Naive thymus-derived CD4-positive, alpha-beta T cell (primary cell): ENCODE measurements around the gene EID3. TPM values are rescaled to one million over a fixed set of nuclear protein-coding genes. Genes with fewer than 3 reads are reported as not detected.
"Not testable (repeated sequence)": the region's sequence is repeated elsewhere in the genome, so short reads cannot be mapped to it uniquely, and the experiment has no call there.

Experiments used
- ATAC-seq: fragments of 150-1000 bp; cut with Tn5 transposase; 2 replicates; pipeline ENCODE4 v1.10.0; 2021; ENCODE audit warnings: mild to moderate bottlenecking, moderate library complexity
- CTCF ChIA-PET: fragments of 350-600 bp; sonication (Branson Sonifier 250); formaldehyde crosslinking; loops from one replicate; lab custom pipeline; 2021; ENCODE audit warnings: antibody characterized with exemption; lab: Charles Lee
- POLR2A ChIA-PET: fragments of 350-600 bp; sonication (Branson Sonifier 250); formaldehyde crosslinking; loops from one replicate; lab custom pipeline; 2021; ENCODE audit warnings: antibody characterized with exemption, inconsistent platforms; lab: Charles Lee
- DNase-seq, 9 donors: peaks; one replicate each; pipeline versions ENCODE4 v3.0.0 to v3.0.0-alpha.2; 2020 to 2022; ENCODE audit warnings: mixed read lengths in 1 of 9
- H3K27ac ChIP-seq: one replicate; pipeline ENCODE4 v1.7.0; 2013; ENCODE audit warnings: mild to moderate bottlenecking, low read depth, low read length, moderate library complexity
- H3K27me3 ChIP-seq, 2 donors: one replicate each; pipeline ENCODE4 v1.7.0; 2013; ENCODE audit warnings: low read length in 2 of 2, mild to moderate bottlenecking in 2 of 2, moderate library complexity in 2 of 2; ENCODE audit not compliant: control insufficient read depth in 2 of 2, insufficient read depth in 2 of 2
- H3K36me3 ChIP-seq, 3 experiments: 1 replicate in 2 of 3; 2 replicates in 1 of 3; pipeline ENCODE4 v1.7.0; 2013; ENCODE audit warnings: low read length in 3 of 3, mild to moderate bottlenecking in 3 of 3, moderate library complexity in 1 of 3; ENCODE audit not compliant: insufficient read depth in 3 of 3, control insufficient read depth in 2 of 3
- H3K4me1 ChIP-seq, 2 donors: one replicate each; pipeline ENCODE4 v1.7.0; 2013; ENCODE audit warnings: low read length in 2 of 2, mild to moderate bottlenecking in 2 of 2, moderate library complexity in 1 of 2; ENCODE audit not compliant: control insufficient read depth in 2 of 2, insufficient read depth in 2 of 2
- H3K4me3 ChIP-seq: 2 replicates; pipeline ENCODE4 v1.7.0; 2013; ENCODE audit warnings: mild to moderate bottlenecking, low read length
- H3K9me3 ChIP-seq, 3 experiments: 1 replicate in 2 of 3; 2 replicates in 1 of 3; pipeline ENCODE4 v1.7.0; 2013; ENCODE audit warnings: low read length in 3 of 3; ENCODE audit not compliant: control insufficient read depth in 2 of 3
- H3K27ac Mint-ChIP-seq, 9 donors: one replicate each; pipeline ENCODE4 v1.8.0; 2020 to 2022; ENCODE audit warnings: mixed read lengths in 9 of 9, mild to moderate bottlenecking in 8 of 9, moderate library complexity in 5 of 9, inconsistent platforms in 2 of 9
- H3K27me3 Mint-ChIP-seq, 5 donors: one replicate each; pipeline ENCODE4 v1.8.0; 2021 to 2022; ENCODE audit warnings: mixed read lengths in 5 of 5, mild to moderate bottlenecking in 1 of 5
- H3K36me3 Mint-ChIP-seq, 5 donors: one replicate each; pipeline ENCODE4 v1.8.0; 2020 to 2022; ENCODE audit warnings: mixed read lengths in 5 of 5, mild to moderate bottlenecking in 3 of 5, inconsistent platforms in 1 of 5
- H3K4me1 Mint-ChIP-seq, 7 donors: one replicate each; pipeline ENCODE4 v1.8.0; 2020 to 2022; ENCODE audit warnings: mixed read lengths in 7 of 7, mild to moderate bottlenecking in 3 of 7, inconsistent platforms in 1 of 7
- H3K4me3 Mint-ChIP-seq, 10 donors: one replicate each; pipeline ENCODE4 v1.8.0; 2020 to 2022; ENCODE audit warnings: mild to moderate bottlenecking in 10 of 10, mixed read lengths in 10 of 10, moderate library complexity in 6 of 10, inconsistent platforms in 2 of 10
- H3K9me3 Mint-ChIP-seq, 11 donors: one replicate each; pipeline ENCODE4 v1.8.0; 2020 to 2022; ENCODE audit warnings: mixed read lengths in 11 of 11, mild to moderate bottlenecking in 4 of 11, inconsistent platforms in 1 of 11, moderate library complexity in 1 of 11
- intact Hi-C, 2 donors: fragments of 100-400 bp; cut with micrococcal nuclease; formaldehyde crosslinking; loops; one replicate each; pipeline ENCODE4 v1.15.1; 2023
- polyA plus RNA-seq, 2 donors: library from polyadenylated mRNA; unstranded; fragments of 300-500 nt; fragmentation: Illumina TruSeq; gene quantifications; one replicate each; pipeline ENCODE4 v1.2.3, GENCODE V29; 2021
- total RNA-seq, 6 experiments: library from RNA in 5 of 6; stranded (reverse) in 5 of 6; gene quantifications; 1 replicate in 5 of 6; 2 replicates in 1 of 6; pipeline ENCODE4 v1.2.3 and lab custom pipeline; 2021 to 2026

The EID3 gene
- total and polyA plus RNA-seq, 7 experiments from 2014 or later, result 8.2 to 16.3 (median 11.4) TPM

- no peak for DNase-seq
- POLR2A ChIA-PET, result no interaction called here
- Histone ChIP-seq H3K27me3 (no peaks in the 10 kb centered on the region), H3K27ac (no peak overlapping the region), H3K9me3 (no peaks in the 10 kb centered on the region), H3K4me1 (no peaks in the 10 kb centered on the region), H3K4me3 (no peak overlapping the region), H3K36me3 (peaks cover 6 to 33% (median 12%) of the 10 kb centered on the region in 3 experiments)
- no peaks in the 10 kb centered on the region for H3K9me3 Mint-ChIP-seq
- H3K27me3 Mint-ChIP-seq, result no peaks in the 10 kb centered on the region
- H3K4me1 Mint-ChIP-seq, result no peaks in the 10 kb centered on the region
- H3K27ac Mint-ChIP-seq, result no peak overlapping the region
- H3K4me3 Mint-ChIP-seq, result no peak overlapping the region
- intact Hi-C loops, result no loop called here
- ATAC-seq, result no peak
- CTCF ChIA-PET, result no interaction called here
- H3K36me3 Mint-ChIP-seq, result peaks cover 0 to 39% (median 20%) of the 10 kb centered on the region in 5 donors
These were observed 25.3 kb downstream of the EID3 start for GRCh38 chr12:104328790-104329189.

GRCh38 chr12:104329707-104330532 lies 26.4 kb downstream of the EID3 start:
- CTCF ChIA-PET, result no interaction called here
- ATAC-seq, result no peak
- H3K36me3 ChIP-seq, result peaks cover 6 to 29% (median 12%) of the 10 kb centered on the region in 3 experiments

GRCh38 chr12:104331376-104331775 lies 27.8 kb downstream of the EID3 start:
- DNase-seq (no peak), ATAC-seq (no peak)
- H3K4me1 Mint-ChIP-seq, result no peaks in the 10 kb centered on the region
- peaks cover 6 to 16% (median 8%) of the 10 kb centered on the region in 3 experiments for H3K36me3 ChIP-seq
- no peaks in the 10 kb centered on the region for H3K27me3 Mint-ChIP-seq
- H3K9me3 ChIP-seq, result no peaks in the 10 kb centered on the region
- H3K4me1 ChIP-seq, result no peaks in the 10 kb centered on the region
- H3K27ac ChIP-seq, result no peak overlapping the region
- no peak overlapping the region for H3K4me3 ChIP-seq
- POLR2A ChIA-PET, result no interaction called here
- intact Hi-C loops, result no loop called here
- H3K27ac Mint-ChIP-seq, result no peak overlapping the region
- H3K36me3 Mint-ChIP-seq, result peaks cover 0 to 29% (median 15%) of the 10 kb centered on the region in 5 donors
- H3K9me3 Mint-ChIP-seq, result no peaks in the 10 kb centered on the region
- H3K27me3 ChIP-seq, result no peaks in the 10 kb centered on the region
- H3K4me3 Mint-ChIP-seq, result no peak overlapping the region
- CTCF ChIA-PET, result no interaction called here

More at GRCh38 chr12:104329707-104330532, 26.4 kb downstream of the EID3 start:
- POLR2A ChIA-PET, result no interaction called here
- Histone ChIP-seq H3K4me3 (no peak overlapping the region), H3K27me3 (no peaks in the 10 kb centered on the region), H3K27ac (no peak overlapping the region), H3K4me1 (no peaks in the 10 kb centered on the region), H3K9me3 (no peaks in the 10 kb centered on the region)
- Mint-ChIP-seq H3K27ac (no peak overlapping the region), H3K27me3 (no peaks in the 10 kb centered on the region), H3K4me3 (no peak overlapping the region), H3K36me3 (peaks cover 0 to 36% (median 18%) of the 10 kb centered on the region in 5 donors), H3K4me1 (no peaks in the 10 kb centered on the region), H3K9me3 (no peaks in the 10 kb centered on the region)
- intact Hi-C loops, result no loop called here
- DNase-seq, result no peak

GRCh38 chr12:104332273-104332672 lies 28.7 kb downstream of the EID3 start:
- H3K4me3 Mint-ChIP-seq, DNase-seq, H3K27me3 Mint-ChIP-seq, H3K4me1 Mint-ChIP-seq, H3K9me3 ChIP-seq, H3K9me3 Mint-ChIP-seq, intact Hi-C loops, ATAC-seq, H3K27ac ChIP-seq, POLR2A ChIA-PET, H3K4me3 ChIP-seq, CTCF ChIA-PET, H3K27ac Mint-ChIP-seq, H3K27me3 ChIP-seq, H3K4me1 ChIP-seq: not testable (repeated sequence)
- peaks cover 0 to 24% (median 15%) of the 10 kb centered on the region in 5 donors for H3K36me3 Mint-ChIP-seq
- H3K36me3 ChIP-seq, result peaks cover 0 to 14% (median 8%) of the 10 kb centered on the region in 3 experiments

- Mint-ChIP-seq H3K27me3 (no peaks in the 10 kb centered on the region), H3K36me3 (peaks cover 0 to 22% (median 12%) of the 10 kb centered on the region in 5 donors), H3K4me1 (no peaks in the 10 kb centered on the region), H3K4me3 (no peak overlapping the region), H3K9me3 (no peaks in the 10 kb centered on the region), H3K27ac (no peak overlapping the region)
- intact Hi-C loops, result no loop called here
- Histone ChIP-seq H3K9me3 (no peaks in the 10 kb centered on the region), H3K27ac (no peak overlapping the region), H3K4me1 (no peaks in the 10 kb centered on the region), H3K27me3 (no peaks in the 10 kb centered on the region), H3K36me3 (peaks cover 0 to 13% (median 5%) of the 10 kb centered on the region in 3 experiments), H3K4me3 (no peak overlapping the region)
- ATAC-seq (no peak), DNase-seq (no peak)
- ChIA-PET CTCF (interaction anchor here (0.6 kb wide), 2 partner anchors 16 to 36 kb away, joined by 3 read pairs; no protein-coding TSS in a partner anchor), POLR2A (interaction anchor here (0.8 kb wide), 1 partner anchor 16 kb away, joined by 3 read pairs; no protein-coding TSS in a partner anchor)
These were observed 30.2 kb downstream of the EID3 start for GRCh38 chr12:104333692-104334255.

- intact Hi-C loops, result no loop called here
- ChIA-PET POLR2A (no interaction called here), CTCF (no interaction called here)
- no peak overlapping the region for H3K27ac Mint-ChIP-seq
- Histone ChIP-seq H3K4me3 (no peak overlapping the region), H3K27ac (no peak overlapping the region), H3K4me1 (no peaks in the 10 kb centered on the region), H3K9me3 (no peaks in the 10 kb centered on the region), H3K36me3 (peaks cover 1 to 20% (median 5%) of the 10 kb centered on the region in 3 experiments), H3K27me3 (no peaks in the 10 kb centered on the region)
- ATAC-seq (no peak), DNase-seq (no peak)
- H3K9me3 Mint-ChIP-seq, result no peaks in the 10 kb centered on the region
- H3K4me3 Mint-ChIP-seq, result no peak overlapping the region
- no peaks in the 10 kb centered on the region for H3K4me1 Mint-ChIP-seq
- no peaks in the 10 kb centered on the region for H3K27me3 Mint-ChIP-seq
- peaks cover 2 to 25% (median 15%) of the 10 kb centered on the region in 5 donors for H3K36me3 Mint-ChIP-seq
These were observed 31.0 kb downstream of the EID3 start for GRCh38 chr12:104334581-104334980.
